C4-2B (cell line): ENCODE measurements around the gene CERCAM.

Experiments used
- CTCF ChIP-seq: fragments of 450-650 bp; conservative IDR thresholded peaks from 2 replicates; pipeline ENCODE4 v1.5.1; 2017; ENCODE audit warnings: mild to moderate bottlenecking
- ZFX ChIP-seq: fragments of 450-650 bp; IDR thresholded peaks from 2 replicates; pipeline ENCODE4 v1.6.1; 2017

- peak; percentile 97 for TF ChIP-seq CTCF
- no peak for TF ChIP-seq ZFX
Measured at GRCh38 chr9:128420060-128420650, 502 bp upstream of the CERCAM start.
